ACC112 (cell line): Measurements from ENCODE around the gene FBLIM1.
A peak's percentile ranks its signal among the peaks of the same experiment; 100 is the strongest.

Experiments used
- H2AFZ ChIP-seq: fragments of 200-600 bp; sonication (generic); one replicate; pipeline ENCODE4 v1.6.0; 2017; ENCODE audit warnings: antibody characterized with exemption, low read length; ENCODE audit not compliant: unreplicated experiment
- H3K27ac ChIP-seq: fragments of 200-600 bp; sonication (generic); 2 replicates; pipeline ENCODE4 v1.5.1; 2014; ENCODE audit warnings: low read depth, mild to moderate bottlenecking, antibody characterized with exemption, low read length, moderate library complexity
- H3K27me3 ChIP-seq: fragments of 200-600 bp; sonication (generic); 2 replicates; pipeline ENCODE4 v1.6.1; 2014; ENCODE audit warnings: mild to moderate bottlenecking, antibody characterized with exemption, low read length, moderate library complexity, mixed read lengths; ENCODE audit not compliant: insufficient read depth
- H3K36me3 ChIP-seq: fragments of 200-600 bp; sonication (generic); 2 replicates; pipeline ENCODE4 v1.6.1; 2016; ENCODE audit warnings: mild to moderate bottlenecking, antibody characterized with exemption, low read length, moderate library complexity, mixed read lengths; ENCODE audit not compliant: insufficient read depth
- H3K4me1 ChIP-seq: fragments of 200-600 bp; sonication (generic); one replicate; pipeline ENCODE4 v1.6.1; 2016; ENCODE audit warnings: low read length, mixed read lengths; ENCODE audit not compliant: insufficient read depth, unreplicated experiment, control insufficient read depth
- H3K4me3 ChIP-seq: fragments of 200-600 bp; sonication (generic); 2 replicates; pipeline ENCODE4 v1.5.1; 2014; ENCODE audit warnings: mild to moderate bottlenecking, low read depth, low read length
- H3K79me2 ChIP-seq: fragments of 200-600 bp; sonication (generic); one replicate; pipeline ENCODE4 v1.6.0; 2016; ENCODE audit warnings: low read length; ENCODE audit not compliant: control insufficient read depth, unreplicated experiment, insufficient read depth

Gene FBLIM1

GRCh38 chr1:15835741-15836510 lies 77.3 kb downstream of the FBLIM1 start:
- Histone ChIP-seq H3K4me3 (peak overlapping the region; percentile 99), H3K27me3 (no peaks in the 10 kb centered on the region), H3K79me2 (peaks cover 10% of the 10 kb centered on the region), H3K27ac (peak overlapping the region; percentile 95), H3K4me1 (peaks cover 11% of the 10 kb centered on the region), H2AFZ (peak overlapping the region; percentile 96), H3K36me3 (no peaks in the 10 kb centered on the region)
